ENCODE data around the gene FGD4.
"Not testable (repeated sequence)": the region's sequence is repeated elsewhere in the genome, so short reads cannot be mapped to it uniquely, and the experiment has no call there.

The FGD4 gene

DNA sequence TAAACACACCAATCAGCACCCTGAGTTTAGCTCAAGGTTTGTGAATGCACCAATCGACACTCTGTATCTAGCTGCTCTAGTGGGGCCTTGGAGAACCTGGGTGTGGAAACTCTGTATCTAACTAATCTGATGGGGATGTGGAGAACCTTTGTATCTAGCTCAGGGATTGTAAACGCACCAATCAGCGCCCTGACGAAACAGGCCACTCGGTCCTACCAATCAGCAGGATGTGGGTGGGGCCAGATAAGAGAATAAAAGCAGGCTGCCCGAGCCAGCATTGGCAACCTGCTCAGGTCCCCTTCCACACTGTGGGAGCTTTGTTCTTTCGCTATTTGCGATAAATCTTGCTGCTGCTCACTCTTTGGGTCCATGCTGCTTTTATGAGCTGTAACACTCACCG is 127.0 kb downstream of the FGD4 start:
- DNase-seq: not testable (repeated sequence)

DNA sequence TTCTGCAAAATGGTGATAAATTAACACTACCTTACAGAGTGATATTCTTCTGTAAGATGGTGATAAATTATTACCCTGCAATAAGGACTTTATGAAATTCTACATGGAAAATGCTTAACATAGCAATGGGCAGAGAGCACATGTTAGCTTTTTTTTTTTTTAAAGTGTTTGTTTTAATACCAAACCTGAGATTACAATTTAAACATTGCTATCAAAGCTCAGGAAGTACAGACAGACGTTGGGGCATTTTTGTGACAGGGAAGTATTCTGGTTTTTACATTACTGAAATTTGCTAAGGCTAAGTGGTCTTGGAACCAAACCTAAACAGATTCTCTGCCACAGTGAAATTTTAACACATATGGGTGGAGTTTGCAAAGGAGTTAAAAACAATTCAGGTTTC is 133.1 kb downstream of the FGD4 start:
- DNase-seq: no peak

DNA sequence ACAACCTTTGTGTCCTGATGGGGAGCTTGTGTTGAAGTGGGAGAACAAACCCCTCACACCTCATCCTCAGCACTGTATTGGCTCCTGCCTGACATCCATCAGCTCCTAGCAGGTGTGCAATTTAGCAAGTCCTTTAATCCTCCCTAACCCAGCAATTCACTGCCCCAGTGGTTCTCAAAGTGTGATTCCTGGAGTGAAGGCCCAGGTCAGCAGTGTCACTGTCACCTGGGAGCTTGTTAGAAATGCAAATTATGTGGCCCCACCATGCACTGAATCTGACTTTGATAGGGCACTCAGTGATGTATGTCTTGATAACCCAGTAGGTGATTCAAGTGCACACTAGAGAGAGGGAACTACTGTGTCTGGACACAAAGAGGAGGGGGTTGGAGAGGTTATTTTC is 133.6 kb downstream of the FGD4 start:
- DNase-seq: no peak

DNA sequence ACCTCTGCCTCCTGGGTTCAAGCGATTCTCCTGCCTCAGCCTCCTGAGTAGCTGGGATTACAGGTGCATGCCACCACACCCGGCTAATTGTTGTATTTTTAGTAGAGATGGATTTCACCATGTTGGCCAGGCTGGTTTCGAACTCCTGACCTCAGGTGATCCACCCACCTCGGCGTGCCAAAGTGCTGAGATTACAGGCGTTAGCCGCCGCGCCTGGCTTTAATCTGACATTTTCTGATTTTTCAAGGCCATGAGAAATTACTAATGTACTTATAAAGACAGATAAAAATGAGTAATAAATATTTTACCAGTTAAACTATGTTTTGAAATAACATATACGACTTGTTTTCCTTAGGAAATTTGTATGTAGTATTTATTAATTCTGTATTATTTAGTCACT is 134.1 kb downstream of the FGD4 start:
- not testable (repeated sequence) for DNase-seq

DNA sequence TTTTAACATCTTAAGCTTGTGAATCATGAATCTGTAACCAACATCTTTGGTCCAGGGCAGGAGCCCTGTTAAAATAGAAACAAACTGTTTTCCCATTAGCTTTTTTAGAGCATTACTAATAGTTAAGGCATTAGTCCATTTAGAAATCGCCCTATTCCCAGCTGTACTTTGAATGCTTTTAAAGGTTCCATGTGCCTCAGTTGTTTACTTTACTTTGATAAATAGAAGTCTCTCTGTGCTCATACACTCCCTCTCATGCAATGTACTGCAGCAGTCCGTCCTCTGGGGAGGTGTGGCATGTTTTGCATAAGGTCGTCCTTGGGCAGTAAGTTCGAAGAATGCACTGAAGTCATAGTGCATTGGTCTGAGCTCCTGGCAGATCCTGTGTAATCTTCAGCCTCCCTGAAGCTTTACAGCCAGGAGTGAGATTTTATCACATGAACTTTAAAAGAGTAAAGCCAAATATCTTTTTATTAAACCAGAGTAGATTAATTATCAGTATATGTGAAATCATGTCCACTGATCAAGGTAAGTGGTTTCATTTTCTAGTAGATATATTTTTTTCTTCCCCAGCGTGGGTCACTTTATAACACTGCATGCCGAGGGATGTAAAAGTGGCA is 134.7 kb downstream of the FGD4 start:
- DNase-seq: peak; percentile 41 to 70

GRCh38 chr12:32534698-32535097 is 135.3 kb downstream of the FGD4 start:
- no peak for DNase-seq

GRCh38 chr12:32535288-32535999 is 136.1 kb downstream of the FGD4 start:
- DNase-seq: peak in 1 of 2 experiments; percentile 18

GRCh38 chr12:32536000-32536345 is 136.6 kb downstream of the FGD4 start:
- DNase-seq: no peak

GRCh38 chr12:32541754-32542374 is 142.5 kb downstream of the FGD4 start:
- no peak for DNase-seq

DNA sequence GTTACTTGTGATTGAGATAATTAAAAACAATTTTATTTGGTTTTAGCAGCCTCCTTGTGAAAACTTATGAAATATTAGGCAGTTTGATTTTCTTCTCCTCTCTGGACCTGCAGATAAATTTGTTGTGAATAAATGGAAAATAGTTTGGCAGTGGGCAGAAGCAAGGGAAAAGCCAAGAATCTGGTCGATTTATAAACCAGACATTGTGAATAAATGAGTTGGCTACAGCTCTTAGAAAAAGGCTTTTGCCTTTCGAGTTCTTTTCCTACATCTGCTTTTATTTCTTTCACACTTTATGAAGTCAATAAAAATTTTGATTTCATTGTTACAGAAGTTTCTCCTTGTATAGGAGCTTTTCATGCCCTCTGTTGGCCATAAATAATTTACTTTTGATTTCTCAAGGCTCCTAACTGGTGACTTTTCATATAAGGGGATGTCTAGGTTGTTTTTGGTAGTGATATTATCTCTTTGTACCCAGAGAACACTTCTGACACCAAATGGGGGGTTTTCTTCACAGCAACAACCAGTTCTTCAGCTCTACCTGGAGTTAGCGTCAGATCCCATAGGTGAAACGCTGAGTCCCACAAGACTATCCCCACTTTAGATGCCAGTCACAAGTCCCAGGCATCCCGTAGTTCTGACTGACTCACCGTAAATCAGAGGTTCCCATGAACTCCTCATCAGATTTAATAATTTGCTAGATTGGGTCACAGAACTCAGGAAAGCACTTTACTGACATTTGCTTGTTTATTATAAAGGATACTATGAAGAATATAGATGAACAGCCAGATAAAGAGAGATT is 143.3 kb downstream of the FGD4 start:
- DNase-seq: no peak

GRCh38 chr12:32544893-32545292 is 145.5 kb downstream of the FGD4 start:
- DNase-seq: no peak

GRCh38 chr12:32545413-32545980 is 146.1 kb downstream of the FGD4 start:
- no peak for DNase-seq

GRCh38 chr12:32546272-32546671 is 146.9 kb downstream of the FGD4 start:
- no peak for DNase-seq

- DNase-seq: no peak
Observed at GRCh38 chr12:32548691-32549281, 149.4 kb downstream of the FGD4 start.

DNA sequence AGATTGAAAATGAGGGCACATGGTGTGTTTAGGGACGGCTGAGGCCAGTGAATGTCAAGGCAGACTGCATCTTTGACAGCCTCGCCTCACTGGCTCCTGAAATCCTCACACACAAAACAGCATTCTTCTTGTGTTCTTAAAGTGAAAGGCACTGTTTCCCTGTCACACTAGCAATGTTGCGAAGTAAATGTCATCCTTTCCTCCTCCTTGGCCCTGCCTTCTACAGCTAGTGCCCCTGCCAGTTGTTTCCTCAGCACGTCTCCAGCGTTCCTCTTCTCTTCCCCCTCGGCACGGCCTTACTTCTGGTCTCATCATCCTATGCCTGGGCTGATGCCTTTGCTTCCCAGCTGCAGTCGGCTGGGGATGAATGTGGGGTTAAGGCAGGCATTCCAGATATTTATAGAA is 150.3 kb downstream of the FGD4 start:
- DNase-seq: no peak

DNA sequence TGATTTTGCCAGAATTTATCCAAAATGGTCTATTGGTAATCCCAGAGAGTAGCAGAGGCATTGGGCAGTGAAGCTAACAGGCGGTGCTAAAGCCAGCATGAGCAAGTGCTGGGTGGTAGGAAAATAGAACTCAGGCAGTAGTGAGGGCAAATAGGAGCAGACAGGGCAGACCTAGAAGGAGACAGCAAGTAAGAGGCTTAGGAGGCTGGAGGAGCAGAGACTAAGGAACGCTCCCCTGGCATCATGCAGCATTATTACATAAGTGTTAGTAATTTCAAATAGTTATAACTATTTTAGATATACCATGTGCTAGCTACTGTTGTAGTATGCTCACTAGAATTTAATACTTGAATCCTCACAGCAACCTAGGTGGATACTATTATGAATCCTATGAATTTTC is 151.7 kb downstream of the FGD4 start:
- no peak for DNase-seq

GRCh38 chr12:32558903-32559302 is 159.5 kb downstream of the FGD4 start:
- no peak for DNase-seq

GRCh38 chr12:32559434-32559833 is 160.1 kb downstream of the FGD4 start:
- DNase-seq: no peak

DNA sequence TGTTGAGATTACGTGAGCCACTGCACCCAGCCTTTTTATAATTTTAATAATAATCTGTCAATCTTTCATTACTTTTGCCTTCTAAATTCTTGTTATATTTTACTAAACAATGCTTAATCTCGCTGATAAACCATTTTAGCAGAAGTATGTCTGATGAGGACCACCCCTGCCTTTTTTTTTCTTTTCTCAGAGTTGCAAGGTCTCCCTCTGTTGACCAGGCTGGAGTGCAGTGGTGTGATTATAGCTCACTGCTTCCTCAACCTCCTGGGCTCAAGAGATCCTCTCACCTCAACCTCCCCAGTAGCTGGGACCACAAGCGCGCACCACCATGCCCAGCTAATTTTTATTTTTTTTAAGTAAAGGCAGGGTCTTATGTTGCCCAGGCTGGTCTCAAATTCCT is 161.2 kb downstream of the FGD4 start:
- no peak for DNase-seq

DNA sequence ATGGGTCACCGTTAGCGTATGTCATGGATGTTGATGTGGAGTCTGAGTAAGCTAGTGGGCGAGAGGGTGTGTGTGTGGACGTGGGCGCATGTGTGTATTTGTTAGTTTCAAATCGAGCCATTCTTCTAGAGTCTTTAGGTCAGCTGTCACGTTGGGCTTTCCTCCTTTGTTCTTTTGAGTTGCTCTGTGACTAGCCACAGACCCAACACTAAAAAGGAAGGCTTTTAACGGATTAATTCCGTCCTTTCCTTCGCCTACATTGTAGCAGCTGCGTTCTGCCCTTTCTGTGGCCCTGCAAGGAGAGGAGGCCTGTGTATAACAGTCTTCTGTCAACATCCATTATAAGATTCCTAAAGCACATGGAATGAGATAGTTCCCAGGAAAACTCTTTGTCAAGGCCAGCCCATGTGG is 162.6 kb downstream of the FGD4 start:
- no peak for DNase-seq

DNA sequence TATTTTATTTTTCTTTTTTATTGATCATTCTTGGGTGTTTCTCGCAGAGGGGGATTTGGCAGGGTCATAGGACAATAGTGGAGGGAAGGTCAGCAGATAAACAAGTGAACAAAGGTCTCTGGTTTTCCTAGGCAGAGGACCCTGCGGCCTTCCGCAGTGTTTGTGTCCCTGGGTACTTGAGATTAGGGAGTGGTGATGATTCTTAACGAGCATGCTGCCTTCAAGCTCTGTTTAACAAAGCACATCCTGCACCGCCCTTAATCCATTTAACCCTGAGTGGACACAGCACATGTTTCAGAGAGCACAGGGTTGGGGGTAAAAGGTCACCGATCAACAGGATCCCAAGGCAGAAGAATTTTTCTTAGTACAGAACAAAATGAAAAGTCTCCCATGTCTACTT is 163.1 kb downstream of the FGD4 start:
- DNase-seq: not testable (repeated sequence)

- no peak for DNase-seq
Observed at GRCh38 chr12:32566663-32567295, 167.4 kb downstream of the FGD4 start.

Measured in SW 1271 (cell line).